HCT116 (cell line): ENCODE measurements around the gene ZNF789. TPM values are rescaled to one million over a fixed set of nuclear protein-coding genes. Genes with fewer than 3 reads are reported as not detected.

Experiments used
- ATAC-seq: fragments of 200-7000 bp; cut with Tn5 transposase; 2 replicates; pipeline ENCODE4 v1.9.1; 2020; ENCODE audit warnings: mild to moderate bottlenecking, moderate library complexity
- BruUV-seq: library from RNA; stranded (reverse); fragments of 400-500 nt; replicated peaks from 2 replicates; lab custom pipeline; 2021; lab: Mats Ljungman, UMichigan
- CTCF ChIA-PET: fragments of 300-600 bp; sonication (Branson Sonifier 250); formaldehyde crosslinking; loops from one replicate; lab custom pipeline; 2021; ENCODE audit warnings: antibody characterized with exemption; lab: Charles Lee
- POLR2A ChIA-PET: fragments of 300-600, 350-600 bp; sonication (Branson Sonifier 250); formaldehyde crosslinking; loops from one replicate; lab custom pipeline; 2021; ENCODE audit warnings: antibody characterized with exemption; lab: Charles Lee
- RAD21 ChIA-PET, 2 experiments: fragments of 300-600 bp; sonication (Branson Sonifier 250); formaldehyde crosslinking; loops; one replicate each; lab custom pipeline; 2023; ENCODE audit warnings: low total read pairs in 2 of 2; ENCODE audit not compliant: uncharacterized antibody in 2 of 2, unreplicated experiment in 2 of 2, low non-redundant PET in 1 of 2; lab: Charles Lee
- DNase-seq: peaks from one replicate; pipeline ENCODE4 v3.0.0-alpha.2; 2010; ENCODE audit warnings: low read depth, low spot score
- H2AFZ ChIP-seq: fragments of 200-600 bp; shearing (Covaris generic), sonication (generic); 2 replicates; pipeline ENCODE4 v1.6.1; 2017; ENCODE audit warnings: low read depth, mixed run types, mixed read lengths, antibody characterized with exemption, low read length; ENCODE audit not compliant: poor library complexity, severe bottlenecking
- H3K27ac ChIP-seq: 2 replicates; pipeline ENCODE4 v1.5.1; 2012; ENCODE audit warnings: low read depth, low read length
- H3K27me3 ChIP-seq: fragments of 200-600 bp; sonication (generic); 2 replicates; pipeline ENCODE4 v1.6.1; 2016; ENCODE audit warnings: mixed run types, low read length, mixed read lengths; ENCODE audit not compliant: insufficient read depth
- H3K36me3 ChIP-seq, 2 experiments: fragments of 200-500 bp in 1 of 2; fragments of 200-600 bp in 1 of 2; sonication (Bioruptor generic) in 1 of 2; sonication (generic) in 1 of 2; 2 replicates each; pipeline versions ENCODE4 v1.5.1 to v1.6.1; 2014 to 2016; ENCODE audit warnings: low read length in 2 of 2, inconsistent platforms in 1 of 2, mixed read lengths in 1 of 2, mixed run types in 1 of 2; ENCODE audit not compliant: insufficient read depth in 2 of 2, control insufficient read depth in 1 of 2
- H3K4me1 ChIP-seq, 2 experiments: fragments of 200-600 bp in 1 of 2; sonication (generic) in 1 of 2; 2 replicates each; pipeline versions ENCODE4 v1.5.1 to v1.6.1; 2012 to 2017; ENCODE audit warnings: low read length in 2 of 2, inconsistent platforms in 1 of 2, mild to moderate bottlenecking in 1 of 2, mixed read lengths in 1 of 2, mixed run types in 1 of 2, moderate library complexity in 1 of 2; ENCODE audit not compliant: insufficient read depth in 2 of 2, control insufficient read depth in 1 of 2
- H3K4me2 ChIP-seq: fragments of 200-600 bp; sonication (generic); 2 replicates; pipeline ENCODE4 v1.6.1; 2017; ENCODE audit warnings: mixed run types, low read length, mixed read lengths
- H3K4me3 ChIP-seq, 2 experiments: fragments of 200-600 bp in 1 of 2; sonication (generic) in 1 of 2; replicated peaks in 1 of 2; 2 replicates each; pipeline ENCODE4 v1.5.1; 2011 to 2016; ENCODE audit warnings: low read length in 2 of 2, control low read depth in 1 of 2, low read depth in 1 of 2, mild to moderate bottlenecking in 1 of 2, mixed read lengths in 1 of 2, mixed run types in 1 of 2
- H3K79me2 ChIP-seq: fragments of 200-600 bp; sonication (generic); 2 replicates; pipeline ENCODE4 v1.6.1; 2017; ENCODE audit warnings: mild to moderate bottlenecking, mixed run types, low read length, moderate library complexity, mixed read lengths; ENCODE audit not compliant: insufficient read depth
- H3K9ac ChIP-seq: fragments of 200-600 bp; sonication (generic); 2 replicates; pipeline ENCODE4 v1.6.1; 2016; ENCODE audit warnings: low read length, mixed read lengths
- H3K9me2 ChIP-seq: fragments of 200-600 bp; sonication (generic), shearing (Covaris generic); 2 replicates; pipeline ENCODE4 v1.6.1; 2017; ENCODE audit warnings: mixed run types, mild to moderate bottlenecking, moderate library complexity; ENCODE audit not compliant: insufficient read depth
- H3K9me3 ChIP-seq, 2 experiments: fragments of 200-500 bp in 1 of 2; fragments of 200-600 bp in 1 of 2; sonication (Bioruptor generic) in 1 of 2; sonication (generic) in 1 of 2; 2 replicates each; pipeline ENCODE4 v1.6.1; 2014 to 2017; ENCODE audit warnings: low read length in 2 of 2, mixed read lengths in 2 of 2, inconsistent platforms in 1 of 2, low read depth in 1 of 2, mild to moderate bottlenecking in 1 of 2, mixed run types in 1 of 2, moderate library complexity in 1 of 2; ENCODE audit not compliant: control insufficient read depth in 1 of 2, insufficient read depth in 1 of 2
- H4K20me1 ChIP-seq: fragments of 200-600 bp; sonication (generic), shearing (Covaris generic); 2 replicates; pipeline ENCODE4 v1.6.1; 2017; ENCODE audit warnings: mixed run types, mild to moderate bottlenecking, moderate library complexity; ENCODE audit not compliant: insufficient read depth
- CEBPB ChIP-seq: IDR thresholded peaks from 2 replicates; pipeline ENCODE4 v1.6.1; 2012; ENCODE audit warnings: low read depth
- CTCF ChIP-seq, 3 experiments: fragments of 200-600 bp in 1 of 3; sonication (generic) in 1 of 3; IDR thresholded peaks in 2 of 3; conservative IDR thresholded peaks in 1 of 3; 2 replicates each; pipeline ENCODE4 v1.5.1; 2012 to 2017; ENCODE audit warnings: low read depth in 2 of 3, low read length in 2 of 3, antibody characterized with exemption in 1 of 3, borderline replicate concordance in 1 of 3, control low read depth in 1 of 3, mild to moderate bottlenecking in 1 of 3, mixed read lengths in 1 of 3, mixed run types in 1 of 3, moderate library complexity in 1 of 3; ENCODE audit not compliant: insufficient read depth in 1 of 3
- EGR1 ChIP-seq: IDR thresholded peaks from 2 replicates; pipeline ENCODE4 v1.6.1; 2012; ENCODE audit warnings: low read depth
- ELF1 ChIP-seq: IDR thresholded peaks from 2 replicates; pipeline ENCODE4 v1.6.1; 2012; ENCODE audit warnings: low read depth, borderline replicate concordance
- EZH2 ChIP-seq: fragments of 200-600 bp; sonication (generic); IDR thresholded peaks from 2 replicates; pipeline ENCODE4 v1.6.1; 2017; ENCODE audit warnings: antibody characterized with exemption, mixed run types
- EZH2phosphoT487 ChIP-seq: fragments of 200-600 bp; IDR thresholded peaks from 2 replicates; pipeline ENCODE4 v1.6.1; 2018; ENCODE audit warnings: antibody characterized with exemption, borderline replicate concordance
- FOSL1 ChIP-seq: IDR thresholded peaks from 2 replicates; pipeline ENCODE4 v1.6.1; 2012; ENCODE audit warnings: low read depth
- JUND ChIP-seq: IDR thresholded peaks from 2 replicates; pipeline ENCODE4 v1.6.1; 2012
- POLR2AphosphoS5 ChIP-seq: IDR thresholded peaks from 2 replicates; pipeline ENCODE4 v1.6.1; 2011; ENCODE audit warnings: mild to moderate bottlenecking, low read depth, low read length, moderate library complexity
- RAD21 ChIP-seq: IDR thresholded peaks from 2 replicates; pipeline ENCODE4 v1.6.1; 2012; ENCODE audit warnings: low read depth, mild to moderate bottlenecking
- REST ChIP-seq: IDR thresholded peaks from 2 replicates; pipeline ENCODE4 v1.6.1; 2012; ENCODE audit warnings: low read depth
- SRF ChIP-seq: IDR thresholded peaks from 2 replicates; pipeline ENCODE4 v1.6.1; 2012; ENCODE audit warnings: low read depth
- YY1 ChIP-seq: IDR thresholded peaks from 2 replicates; pipeline ENCODE4 v1.6.1; 2011; ENCODE audit warnings: low read length, low read depth, moderate library complexity, mild to moderate bottlenecking; ENCODE audit not compliant: insufficient replicate concordance; ENCODE audit errors: extremely low read depth
- ZFX ChIP-seq: fragments of 450-650 bp; IDR thresholded peaks from 2 replicates; pipeline ENCODE4 v1.6.1; 2017
- ZNF274 ChIP-seq: fragments of 200-500 bp; sonication (Bioruptor generic); IDR thresholded peaks from 2 replicates; pipeline ENCODE4 v1.6.1; 2014; ENCODE audit warnings: mild to moderate bottlenecking, low read depth, low read length, inconsistent platforms
- intact Hi-C: fragments of 100-400 bp; cut with micrococcal nuclease; formaldehyde crosslinking; loops from 2 replicates; pipeline ENCODE4 v1.10.0; 2022
- total RNA-seq: library from RNA; stranded (reverse); gene quantifications from one replicate; pipeline ENCODE4 v1.2.1, GENCODE V29; 2021; ENCODE audit not compliant: unreplicated experiment
- TF ChIP-seq, protein P1 (sequence below): IDR thresholded peaks from 2 replicates; pipeline ENCODE4 v1.6.1; 2012
- TF ChIP-seq, protein P2 (sequence below): IDR thresholded peaks from 2 replicates; pipeline ENCODE4 v1.6.1; 2011; ENCODE audit warnings: mild to moderate bottlenecking, low read length, moderate library complexity; ENCODE audit not compliant: insufficient replicate concordance; ENCODE audit errors: extremely low read depth

ZNF789 gene
- total RNA-seq, 1 experiment from 2014 or later, result 8.2 TPM

- Histone ChIP-seq H3K36me3 (peaks cover 39 to 63% of the 10 kb centered on the region in 2 experiments; a peak in 3 of 4 replicates), H3K4me3 (no peak overlapping the region), H3K27ac (no peak overlapping the region), H3K4me2 (no peak overlapping the region), H3K27me3 (no peaks in the 10 kb centered on the region), H3K9me2 (no peaks in the 10 kb centered on the region), H3K9me3 (no peaks in the 10 kb centered on the region), H3K4me1 (no peaks in the 10 kb centered on the region), H4K20me1 (no peaks in the 10 kb centered on the region), H2AFZ (no peak overlapping the region), H3K79me2 (peaks cover 26% of the 10 kb centered on the region; the same call in 1 of the 2 replicates), H3K9ac (no peak overlapping the region)
- TF ChIP-seq CTCF (IDR thresholded peaks at IDR 0.05 in 2 of 3, conservative IDR thresholded peaks at IDR 0.05 in 1 of 3; ENCODE audit: borderline replicate concordance in 1 of 3, insufficient read depth in 1 of 3, low read depth in 2 of 3, low read length in 2 of 3) (no peak), ZNF274 (no peak), EZH2 (no peak), YY1 (no peak), POLR2AphosphoS5 (no peak), CEBPB (no peak), JUND (no peak), ELF1 (no peak), REST (no peak), ZFX (no peak), FOSL1 (no peak), EZH2phosphoT487 (no peak), SRF (no peak), RAD21 (no peak), EGR1 (no peak)
- TF ChIP-seq, protein P1, sequence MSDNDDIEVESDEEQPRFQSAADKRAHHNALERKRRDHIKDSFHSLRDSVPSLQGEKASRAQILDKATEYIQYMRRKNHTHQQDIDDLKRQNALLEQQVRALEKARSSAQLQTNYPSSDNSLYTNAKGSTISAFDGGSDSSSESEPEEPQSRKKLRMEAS, result no peak
- TF ChIP-seq, protein P2, sequence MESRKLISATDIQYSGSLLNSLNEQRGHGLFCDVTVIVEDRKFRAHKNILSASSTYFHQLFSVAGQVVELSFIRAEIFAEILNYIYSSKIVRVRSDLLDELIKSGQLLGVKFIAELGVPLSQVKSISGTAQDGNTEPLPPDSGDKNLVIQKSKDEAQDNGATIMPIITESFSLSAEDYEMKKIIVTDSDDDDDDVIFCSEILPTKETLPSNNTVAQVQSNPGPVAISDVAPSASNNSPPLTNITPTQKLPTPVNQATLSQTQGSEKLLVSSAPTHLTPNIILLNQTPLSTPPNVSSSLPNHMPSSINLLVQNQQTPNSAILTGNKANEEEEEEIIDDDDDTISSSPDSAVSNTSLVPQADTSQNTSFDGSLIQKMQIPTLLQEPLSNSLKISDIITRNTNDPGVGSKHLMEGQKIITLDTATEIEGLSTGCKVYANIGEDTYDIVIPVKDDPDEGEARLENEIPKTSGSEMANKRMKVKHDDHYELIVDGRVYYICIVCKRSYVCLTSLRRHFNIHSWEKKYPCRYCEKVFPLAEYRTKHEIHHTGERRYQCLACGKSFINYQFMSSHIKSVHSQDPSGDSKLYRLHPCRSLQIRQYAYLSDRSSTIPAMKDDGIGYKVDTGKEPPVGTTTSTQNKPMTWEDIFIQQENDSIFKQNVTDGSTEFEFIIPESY, result no peak
- POLR2A ChIA-PET, result no interaction called here
- no TSS peak for BruUV-seq
- intact Hi-C loops, result no loop called here
- ATAC-seq (no peak), DNase-seq (no peak)
- RAD21 ChIA-PET, result no interaction called here
- CTCF ChIA-PET, result no interaction called here
These were observed 20.1 kb upstream of the ZNF789 start for GRCh38 chr7:99452541-99452940.
